Measurements from ENCODE around the gene APOL6.

DNA sequence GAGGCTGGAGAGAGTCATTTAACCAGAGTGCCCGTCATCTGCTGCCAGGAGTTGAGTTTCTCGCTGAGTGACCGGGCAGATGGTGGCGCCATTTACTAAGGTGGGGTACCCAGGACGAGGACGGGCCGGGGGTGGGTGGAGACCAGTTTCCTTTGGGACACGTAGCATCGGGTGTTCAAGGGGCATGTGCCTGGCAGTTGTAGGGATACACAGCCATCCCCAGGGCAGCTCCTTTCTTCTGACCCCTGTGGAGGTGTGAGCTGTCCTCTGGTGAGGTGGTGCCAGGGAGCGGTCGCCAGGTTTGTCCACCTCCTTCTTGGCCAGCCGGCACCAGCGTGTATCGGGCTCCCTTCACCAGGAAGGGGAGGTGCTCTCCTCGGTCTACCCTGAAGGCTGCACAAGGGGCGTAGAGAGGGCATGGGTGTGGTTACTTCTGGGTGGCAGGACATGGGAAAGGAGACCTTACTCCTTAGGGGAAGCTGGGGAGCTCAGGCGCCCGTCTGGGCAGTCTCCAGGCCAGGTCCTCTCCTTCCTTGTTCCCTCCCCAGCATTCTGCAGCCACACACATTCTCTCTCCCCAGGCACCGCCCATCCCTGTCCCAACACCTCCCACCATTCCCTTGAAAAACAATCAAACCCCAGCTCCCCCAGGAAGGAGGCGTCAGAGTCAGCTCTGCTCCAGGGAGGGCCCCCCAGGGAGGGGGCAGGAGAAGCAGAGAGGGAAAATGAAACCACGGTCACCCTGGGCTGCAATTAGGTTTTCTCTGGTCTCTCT is 20.8 kb upstream of the APOL6 start:
- TF ChIP-seq CTCF (conservative IDR thresholded peaks at IDR 0.05) (peak; percentile 63), ZFX (IDR thresholded peaks at IDR 0.05) (no peak)
